Stomach (tissue), 9 donors: ENCODE data around the gene RBM15. TPM values are rescaled to one million over a fixed set of nuclear protein-coding genes. Genes with fewer than 3 reads are reported as not detected.

Experiments used
- DNase-seq, 2 donors: peaks; one replicate each; pipeline versions ENCODE4 v3.0.0 to v3.0.0-alpha.2; 2013 to 2019
- H3K27ac ChIP-seq, 5 donors: fragments of 200-600 bp in 4 of 5; sonication (generic) in 4 of 5; one replicate each; pipeline ENCODE4 v1.5.1; 2013 to 2019; ENCODE audit warnings: mild to moderate bottlenecking in 1 of 5, moderate library complexity in 1 of 5
- H3K27me3 ChIP-seq, 3 donors: fragments of 200-600 bp; sonication (generic); one replicate each; pipeline ENCODE4 v1.5.1; 2017 to 2019; ENCODE audit warnings: mixed run types in 1 of 3
- H3K36me3 ChIP-seq, 4 donors: fragments of 200-600 bp; sonication (generic); 1 replicate in 3 of 4; 2 replicates in 1 of 4; pipeline ENCODE4 v1.5.1; 2016 to 2019
- H3K4me1 ChIP-seq, 4 donors: fragments of 200-600 bp; sonication (generic); one replicate each; pipeline ENCODE4 v1.5.1; 2016 to 2019
- H3K4me3 ChIP-seq, 4 donors: fragments of 200-600 bp; sonication (generic) in 3 of 4; one replicate each; pipeline ENCODE4 v1.5.1; 2016 to 2019; ENCODE audit warnings: mild to moderate bottlenecking in 1 of 4
- H3K9me3 ChIP-seq, 4 donors: fragments of 200-600 bp; sonication (generic); one replicate each; pipeline ENCODE4 v1.5.1; 2016 to 2019
- CTCF ChIP-seq, 7 experiments: fragments of 450-650 bp in 4 of 7; fragments of 200-600 bp in 3 of 7; sonication (generic) in 3 of 7; IDR thresholded peaks; one replicate each; pipeline ENCODE4 v1.5.1; 2016 to 2019; ENCODE audit warnings: antibody characterized with exemption in 7 of 7, control low read depth in 2 of 7, mild to moderate bottlenecking in 1 of 7
- EP300 ChIP-seq: sonication (generic); formaldehyde crosslinking; IDR thresholded peaks from one replicate; pipeline ENCODE4 v1.6.1; 2017; ENCODE audit warnings: antibody characterized with exemption
- POLR2A ChIP-seq, 4 donors: fragments of 450-650 bp; IDR thresholded peaks; one replicate each; pipeline ENCODE4 v1.6.1; 2016; ENCODE audit warnings: antibody characterized with exemption in 4 of 4, control low read depth in 2 of 4, mild to moderate bottlenecking in 1 of 4, moderate library complexity in 1 of 4
- POLR2AphosphoS5 ChIP-seq, 3 donors: sonication (generic); formaldehyde crosslinking; IDR thresholded peaks; one replicate each; pipeline ENCODE4 v1.6.1; 2016; ENCODE audit warnings: antibody characterized with exemption in 3 of 3
- WGBS, 5 donors: extraction: QIAGEN DNeasy Blood & Tissue Kit in 3 of 5; methylation state at CpG; one replicate each; pipeline versions ENCODE4 v1.1.5 to v1.1.7; 2013 to 2018; 5-methylcytosine and 5-hydroxymethylcytosine counted together
- intact Hi-C: fragments of 100-400 bp; cut with DNase I; formaldehyde crosslinking; loops from one replicate; pipeline ENCODE4 v1.15.1; 2023; ENCODE audit warnings: low total_unique reads
- polyA plus RNA-seq, 3 donors: library from polyadenylated mRNA; stranded (reverse); fragments of 200-250 nt; gene quantifications; one replicate each; pipeline ENCODE4 v1.2.3, GENCODE V29; 2013
- total RNA-seq, 5 donors: library from RNA; depleted of rRNA; stranded (reverse); fragments of >200 nt; gene quantifications; one replicate each; pipeline versions ENCODE4 v1.1.0 to v1.2.3, GENCODE V29; 2014 to 2016
- donor health status: healthy with polysubstance abuse.
- donor health status: Bipolar disorder and iron deficiency.
- donor health status: healthy.

RBM15 gene
- total and polyA plus RNA-seq, 8 donors = 1.5 to 58.6 (median 34.1) TPM

DNA sequence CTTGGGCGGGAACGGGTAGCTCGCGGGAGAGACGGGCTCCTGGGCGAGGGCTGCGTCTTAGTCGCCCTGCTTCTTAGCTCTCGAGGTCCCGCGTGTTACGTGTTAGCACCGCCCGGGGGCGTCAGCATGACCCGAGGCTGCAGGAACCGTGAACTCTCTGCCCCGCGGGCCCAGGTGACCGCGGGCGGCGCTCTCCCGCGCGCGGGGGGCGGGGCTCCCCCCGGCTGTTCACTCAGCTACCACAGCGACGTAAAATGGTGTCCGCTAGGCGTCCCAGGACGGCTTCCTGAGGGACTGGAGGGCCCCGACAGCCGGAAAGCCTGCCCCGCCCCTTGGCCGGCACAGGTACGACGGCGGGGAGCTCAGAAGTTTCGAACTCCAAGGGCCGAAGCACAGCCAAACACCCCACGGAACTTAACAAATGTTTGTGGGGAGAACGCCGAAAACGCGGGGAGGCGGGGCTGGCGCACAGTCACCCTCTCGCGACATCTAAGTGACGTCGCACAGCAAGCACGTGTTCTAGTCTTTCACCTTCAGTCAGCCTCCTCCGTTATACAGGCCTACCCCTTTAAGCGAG lies 780 bp upstream of the RBM15 start:
- peak; percentile 96 for DNase-seq
- H3K4me3 ChIP-seq = peak overlapping the region; percentile 90 to 95 (median 92)
- no peaks in the 10 kb centered on the region for H3K9me3 ChIP-seq
- H3K27ac ChIP-seq = peak overlapping the region; percentile 97 to 100 (median 98)
- 0 to 1% (median 0%) methylated on average over 31 to 57 of the region's 57 CpGs for WGBS, 5 donors
- peaks cover 43 to 60% (median 51%) of the 10 kb centered on the region in 4 donors for H3K4me1 ChIP-seq
- H3K36me3 ChIP-seq = peaks cover 7 to 28% (median 18%) of the 10 kb centered on the region in 4 donors
- intact Hi-C loops = no loop called here
- TF ChIP-seq POLR2A (IDR thresholded peaks at IDR 0.05) (no peak), EP300 (no peak), POLR2AphosphoS5 (IDR thresholded peaks at IDR 0.05) (peak; percentile 2 to 79 (median 2)), CTCF (IDR thresholded peaks at IDR 0.05) (peak in 5 of 7 experiments; percentile 30 to 81 (median 66))
- H3K27me3 ChIP-seq = no peaks in the 10 kb centered on the region

DNA sequence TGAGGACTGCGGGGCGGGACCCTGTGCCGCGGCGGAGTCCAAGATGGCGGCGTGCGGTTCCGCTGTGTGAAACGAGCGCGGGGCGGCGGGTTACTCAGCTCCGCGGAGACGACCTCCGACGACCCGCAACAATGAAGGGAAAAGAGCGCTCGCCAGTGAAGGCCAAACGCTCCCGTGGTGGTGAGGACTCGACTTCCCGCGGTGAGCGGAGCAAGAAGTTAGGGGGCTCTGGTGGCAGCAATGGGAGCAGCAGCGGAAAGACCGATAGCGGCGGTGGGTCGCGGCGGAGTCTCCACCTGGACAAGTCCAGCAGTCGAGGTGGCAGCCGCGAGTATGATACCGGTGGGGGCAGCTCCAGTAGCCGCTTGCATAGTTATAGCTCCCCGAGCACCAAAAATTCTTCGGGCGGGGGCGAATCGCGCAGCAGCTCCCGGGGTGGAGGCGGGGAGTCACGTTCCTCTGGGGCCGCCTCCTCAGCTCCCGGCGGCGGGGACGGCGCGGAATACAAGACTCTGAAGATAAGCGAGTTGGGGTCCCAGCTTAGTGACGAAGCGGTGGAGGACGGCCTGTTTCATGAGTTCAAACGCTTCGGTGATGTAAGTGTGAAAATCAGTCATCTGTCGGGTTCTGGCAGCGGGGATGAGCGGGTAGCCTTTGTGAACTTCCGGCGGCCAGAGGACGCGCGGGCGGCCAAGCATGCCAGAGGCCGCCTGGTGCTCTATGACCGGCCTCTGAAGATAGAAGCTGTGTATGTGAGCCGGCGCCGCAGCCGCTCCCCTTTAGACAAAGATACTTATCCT lies 430 bp downstream of the RBM15 start:
- TF ChIP-seq POLR2A (IDR thresholded peaks at IDR 0.05) = peak in 2 of 4 donors; percentile 25 to 50
- peak in 4 of 7 experiments; percentile 20 to 38 (median 28) for TF ChIP-seq CTCF (IDR thresholded peaks at IDR 0.05)
- TF ChIP-seq POLR2AphosphoS5 (IDR thresholded peaks at IDR 0.05) = peak; percentile 36 to 93 (median 92)
- no peak for TF ChIP-seq EP300
- Histone ChIP-seq H3K4me1 (peaks cover 55 to 72% (median 63%) of the 10 kb centered on the region in 4 donors), H3K9me3 (no peaks in the 10 kb centered on the region), H3K4me3 (peak overlapping the region; percentile 90 to 95 (median 92)), H3K27ac (peak overlapping the region; percentile 81 to 98 (median 97)), H3K27me3 (no peaks in the 10 kb centered on the region), H3K36me3 (peaks cover 7 to 28% (median 20%) of the 10 kb centered on the region in 4 donors)
- intact Hi-C loops = loop anchor here (10.0 kb wide), 1 partner anchor 65 kb away; the partner anchor contains the start of gene LAMTOR5
- 0 to 1% (median 0%) methylated on average over 54 to 77 of the region's 77 CpGs for WGBS, 5 donors
- peak; percentile 51 to 79 for DNase-seq

DNA sequence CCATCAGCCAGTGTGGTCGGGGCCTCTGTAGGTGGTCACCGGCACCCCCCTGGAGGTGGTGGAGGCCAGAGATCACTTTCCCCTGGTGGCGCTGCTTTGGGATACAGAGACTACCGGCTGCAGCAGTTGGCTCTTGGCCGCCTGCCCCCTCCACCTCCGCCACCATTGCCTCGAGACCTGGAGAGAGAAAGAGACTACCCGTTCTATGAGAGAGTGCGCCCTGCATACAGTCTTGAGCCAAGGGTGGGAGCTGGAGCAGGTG lies 961 bp downstream of the RBM15 start:
- peaks cover 56 to 77% (median 67%) of the 10 kb centered on the region in 4 donors for H3K4me1 ChIP-seq
- intact Hi-C loops = loop anchor here (10.0 kb wide), 1 partner anchor 65 kb away; the partner anchor contains the start of gene LAMTOR5
- 4 to 16% (median 4%) methylated on average over 7 to 9 of the region's 9 CpGs for WGBS, 5 donors

More for the DNA sequence above, 961 bp downstream of the RBM15 start:
- H3K9me3 ChIP-seq = no peaks in the 10 kb centered on the region
- H3K36me3 ChIP-seq = peaks cover 7 to 28% (median 20%) of the 10 kb centered on the region in 4 donors
- peak overlapping the region; percentile 81 to 98 (median 97) for H3K27ac ChIP-seq
- H3K4me3 ChIP-seq = peak overlapping the region; percentile 90 to 95 (median 92)
- no peak for DNase-seq
- no peak for TF ChIP-seq CTCF (IDR thresholded peaks at IDR 0.05)
- no peak for TF ChIP-seq POLR2AphosphoS5 (IDR thresholded peaks at IDR 0.05)
- TF ChIP-seq EP300 = no peak
- no peak for TF ChIP-seq POLR2A (IDR thresholded peaks at IDR 0.05)
- H3K27me3 ChIP-seq = no peaks in the 10 kb centered on the region
